LNCAP (cell line): Measurements from ENCODE around the gene ZNF516.

Experiments used
- CTCF ChIP-seq: fragments of 450-650 bp; IDR thresholded peaks from 2 replicates; pipeline ENCODE4 v1.5.1; 2017; ENCODE audit warnings: mild to moderate bottlenecking

The ZNF516 gene

DNA sequence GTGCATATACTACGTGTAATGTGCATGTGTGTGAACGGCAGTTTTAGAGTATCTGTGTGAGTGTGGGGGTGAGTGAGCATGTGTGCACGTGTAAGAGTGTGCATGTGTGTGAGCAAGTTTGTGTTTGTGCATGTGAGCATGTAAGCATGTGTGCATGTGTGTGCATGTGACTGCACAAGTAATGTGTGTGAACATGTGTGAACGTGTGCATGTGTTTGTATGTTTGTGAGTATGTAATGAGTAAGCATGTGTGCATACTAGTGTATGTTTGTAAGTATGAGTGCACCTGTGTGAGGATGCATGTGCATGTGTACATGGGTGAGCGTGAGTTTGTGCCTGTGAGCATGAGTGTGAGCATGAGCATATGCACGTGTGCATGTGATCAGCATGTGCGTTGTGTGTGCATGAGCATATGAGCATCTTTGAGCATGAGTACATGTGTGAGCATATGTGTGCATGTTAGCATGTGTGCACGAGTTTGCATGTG lies 90.7 kb downstream of the ZNF516 start:
- TF ChIP-seq CTCF = no peak

DNA sequence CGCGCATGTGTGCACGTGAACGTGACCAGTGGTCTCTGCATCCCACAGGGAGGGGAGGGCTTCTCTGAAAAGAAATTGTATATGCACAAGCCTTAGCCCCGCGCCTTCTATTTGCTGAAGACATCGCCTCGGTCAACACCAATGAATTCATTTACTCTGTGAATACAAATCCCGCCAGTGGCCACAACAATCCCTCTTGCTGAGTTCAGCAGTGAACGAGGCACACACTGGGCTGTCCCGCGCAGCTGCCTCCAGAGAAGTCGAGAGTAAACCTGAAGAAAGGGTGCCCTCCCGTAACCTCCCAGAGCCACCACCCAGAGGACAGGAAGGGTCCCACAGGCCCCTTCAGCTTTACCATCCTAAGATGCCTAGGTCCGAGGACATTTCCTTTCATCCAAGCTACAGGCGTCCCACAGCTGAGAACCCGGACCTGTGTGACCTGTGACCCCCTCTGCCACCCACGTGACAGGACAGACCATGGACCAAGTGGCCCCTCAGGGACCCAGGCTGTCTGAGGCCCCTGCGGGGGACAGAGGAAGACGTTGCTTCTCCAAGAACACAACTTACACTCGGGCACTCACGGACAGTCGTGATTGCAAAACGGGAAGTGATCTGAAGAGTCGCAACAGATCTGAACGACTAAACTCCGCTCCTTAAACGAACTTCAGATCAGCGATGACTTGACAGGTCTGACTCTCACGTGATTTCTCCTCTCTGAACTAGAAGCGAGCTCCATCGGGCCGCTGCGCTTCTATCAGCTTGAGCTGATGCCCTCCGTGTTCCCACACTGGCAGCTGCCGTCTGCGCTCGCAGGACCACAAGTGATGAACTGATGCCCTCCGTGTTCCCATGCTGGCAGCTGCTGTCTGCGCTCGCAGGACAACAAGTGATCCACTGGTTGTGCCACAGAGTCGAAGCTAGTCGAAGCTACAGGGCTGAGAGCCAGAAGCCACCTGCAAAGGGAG lies 92.7 kb downstream of the ZNF516 start:
- no peak for TF ChIP-seq CTCF

DNA sequence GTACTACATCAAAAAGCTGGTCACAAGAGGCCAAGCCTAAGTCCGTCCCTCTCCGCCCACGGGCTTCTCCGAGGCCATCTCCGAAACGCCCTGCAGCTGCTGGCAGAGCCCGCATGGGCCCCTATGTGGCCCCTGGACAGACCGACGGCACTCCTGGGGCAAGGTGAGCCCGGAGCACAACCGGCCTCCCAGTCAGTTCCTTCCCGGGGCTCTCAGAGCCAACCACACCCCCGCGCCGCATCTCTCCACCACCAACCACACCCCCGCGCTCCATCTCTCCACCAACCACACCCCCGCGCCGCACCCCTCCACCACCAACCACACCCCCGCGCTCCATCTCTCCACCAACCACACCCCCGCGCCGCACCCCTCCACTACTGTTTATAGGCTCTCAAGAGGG lies 93.5 kb downstream of the ZNF516 start:
- TF ChIP-seq CTCF = no peak

DNA sequence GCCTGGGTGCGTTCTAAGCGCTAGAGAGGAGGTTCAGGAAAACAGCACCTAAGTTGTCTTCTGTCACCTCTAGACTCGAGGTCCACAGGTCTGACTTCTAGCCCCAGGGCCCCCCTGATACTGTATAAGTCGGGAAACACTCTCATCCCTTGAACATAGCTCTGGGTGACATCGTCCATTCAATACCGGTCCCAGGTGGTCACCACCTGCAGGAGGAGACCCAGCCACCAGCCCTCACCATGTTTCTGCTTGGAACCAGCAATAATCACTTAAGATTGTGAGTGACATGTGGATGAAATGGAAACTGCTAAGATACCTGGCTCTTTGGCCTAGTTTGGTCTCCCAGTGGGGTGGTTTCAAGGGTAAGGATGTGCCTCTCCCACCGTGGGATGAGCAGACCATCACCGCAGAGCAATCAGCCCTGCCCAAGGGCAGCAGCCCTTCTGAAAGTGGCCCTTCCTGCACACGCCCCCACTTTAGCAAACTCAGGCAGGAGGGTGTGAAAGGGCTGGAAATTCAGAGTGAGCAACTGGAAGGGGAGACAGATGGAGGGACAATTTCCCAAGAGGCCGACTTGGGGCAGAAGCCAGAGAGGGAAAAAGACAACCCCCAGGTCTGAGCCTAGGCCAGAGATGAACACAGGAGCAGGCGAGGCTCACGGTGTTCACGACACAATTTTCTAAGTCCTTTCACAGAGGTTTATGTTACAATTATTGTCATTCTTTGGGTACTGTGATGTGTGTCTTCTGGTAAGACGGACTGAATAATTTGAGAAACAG lies 95.2 kb downstream of the ZNF516 start:
- no peak for TF ChIP-seq CTCF

- peak; percentile 91 for TF ChIP-seq CTCF
Observed at GRCh38 chr18:76398896-76399612, 96.0 kb downstream of the ZNF516 start.

GRCh38 chr18:76398295-76398694 lies 96.7 kb downstream of the ZNF516 start:
- no peak for TF ChIP-seq CTCF

- no peak for TF ChIP-seq CTCF
Observed at GRCh38 chr18:76397631-76398030, 97.4 kb downstream of the ZNF516 start.
